ENCODE data around the gene FOXP2. TPM values are rescaled to one million over a fixed set of nuclear protein-coding genes. Genes with fewer than 3 reads are reported as not detected.
"Not testable (repeated sequence)": the region's sequence is repeated elsewhere in the genome, so short reads cannot be mapped to it uniquely, and the experiment has no call there.

FOXP2 gene
- total RNA-seq = not detected

GRCh38 chr7:114414156-114415063 is at the start of gene FOXP2:
Gene FOXP2 (plus strand): TSS chr7:114414815. CDS start chr7:114426512, 11,697 bp downstream.
- DNase-seq = no peak

GRCh38 chr7:114365791-114366190 is 48.8 kb upstream of the FOXP2 start:
- no peak for DNase-seq

GRCh38 chr7:114368492-114368891 is 46.1 kb upstream of the FOXP2 start:
- no peak for DNase-seq

GRCh38 chr7:114369294-114369693 is 45.3 kb upstream of the FOXP2 start:
- no peak for DNase-seq

- no peak for DNase-seq
Measured at GRCh38 chr7:114372619-114373018, 42.0 kb upstream of the FOXP2 start.

- DNase-seq = no peak
Measured at GRCh38 chr7:114375907-114376306, 38.7 kb upstream of the FOXP2 start.

- not testable (repeated sequence) for DNase-seq
Measured at GRCh38 chr7:114383946-114384345, 30.7 kb upstream of the FOXP2 start.

GRCh38 chr7:114384346-114384745 is 30.3 kb upstream of the FOXP2 start:
- not testable (repeated sequence) for DNase-seq

GRCh38 chr7:114388021-114388420 is 26.6 kb upstream of the FOXP2 start:
- no peak for DNase-seq

GRCh38 chr7:114392686-114393085 is 21.9 kb upstream of the FOXP2 start:
- no peak for DNase-seq

GRCh38 chr7:114402876-114403635 is 11.6 kb upstream of the FOXP2 start:
- DNase-seq = no peak

GRCh38 chr7:114405427-114405826 is 9.2 kb upstream of the FOXP2 start:
- DNase-seq = no peak

- DNase-seq = no peak
Measured at GRCh38 chr7:114409750-114410149, 4.9 kb upstream of the FOXP2 start.

- no peak for DNase-seq
Measured at GRCh38 chr7:114412548-114412947, 2.1 kb upstream of the FOXP2 start.

GRCh38 chr7:114413761-114414155 is 857 bp upstream of the FOXP2 start:
- DNase-seq = no peak

GRCh38 chr7:114415064-114415989 is 712 bp downstream of the FOXP2 start:
- no peak for DNase-seq

- no peak for DNase-seq
Measured at GRCh38 chr7:114416129-114416990, 1.7 kb downstream of the FOXP2 start.

- no peak for DNase-seq
Measured at GRCh38 chr7:114417290-114417689, 2.7 kb downstream of the FOXP2 start.

- no peak for DNase-seq
Measured at GRCh38 chr7:114418117-114418516, 3.5 kb downstream of the FOXP2 start.

GRCh38 chr7:114419441-114420272 is 5.0 kb downstream of the FOXP2 start:
- no peak for DNase-seq

All from effector CD4-positive, alpha-beta T cell (primary cell).